K562 (cell line): ENCODE results near the gene HOXB3. TPM values are rescaled to one million over a fixed set of nuclear protein-coding genes. Genes with fewer than 3 reads are reported as not detected.

Experiments used
- ATAC-seq: fragments of 200-7000 bp; cut with Tn5 transposase; 3 replicates; pipeline ENCODE4 v1.9.1; 2020; ENCODE audit warnings: moderate library complexity
- BruUV-seq: library from RNA; stranded (reverse); fragments of 400-500 nt; replicated peaks from 2 replicates; lab custom pipeline; 2021; lab: Mats Ljungman, UMichigan
- CTCF ChIA-PET: fragments of 300-600 bp; formaldehyde crosslinking; extraction: SDS; loops from one replicate; lab custom pipeline; 2021; ENCODE audit warnings: low intra/inter-chr PET ratio; lab: Yijun Ruan, JAX
- POLR2A ChIA-PET: fragments of 300-600, 350-650 bp; sonication (Branson Sonifier 250); formaldehyde crosslinking; extraction: SDS; loops from one replicate; lab custom pipeline; 2021; ENCODE audit warnings: antibody characterized with exemption, inconsistent platforms; lab: Yijun Ruan, JAX
- DNase-seq, 4 experiments: peaks; one replicate each; pipeline versions ENCODE4 v3.0.0 to v3.0.0-alpha.2; 2011 to 2018; ENCODE audit warnings: low spot score in 3 of 4, mixed read lengths in 3 of 4; ENCODE audit errors: extremely low read depth in 1 of 4
- FAIRE-seq: peaks from 2 replicates; lab custom pipeline; 2011; peaks lifted over from hg19 to GRCh38; lab: Jason Lieb, UNC
- H2AFZ ChIP-seq: 2 replicates; pipeline ENCODE4 v1.6.0; 2011; ENCODE audit warnings: low read depth, low read length, control low read depth, inconsistent platforms
- H3K27ac ChIP-seq: fragments of 200-600 bp; 3 replicates; pipeline ENCODE4 v1.8.0; 2011; ENCODE audit warnings: low read depth, mild to moderate bottlenecking, control low read depth, inconsistent platforms, low read length, moderate library complexity, mixed read lengths; ENCODE audit errors: extremely low read depth
- H3K27me3 ChIP-seq, 2 experiments: fragments of 300-600 bp in 1 of 2; 2 replicates in 1 of 2; 3 replicates in 1 of 2; pipeline versions ENCODE4 v1.6.0 to v1.8.0; 2011; ENCODE audit warnings: inconsistent platforms in 2 of 2, low read length in 2 of 2, mild to moderate bottlenecking in 1 of 2, mixed read lengths in 1 of 2, moderate library complexity in 1 of 2; ENCODE audit not compliant: control insufficient read depth in 2 of 2, insufficient read depth in 2 of 2
- H3K36me3 ChIP-seq: fragments of 300-600 bp; 3 replicates; pipeline ENCODE4 v1.8.0; 2011; ENCODE audit warnings: mild to moderate bottlenecking, low read length, inconsistent platforms; ENCODE audit not compliant: control insufficient read depth, insufficient read depth
- H3K4me1 ChIP-seq, 2 experiments: fragments of 200-600 bp in 1 of 2; replicated peaks in 1 of 2; 2 replicates in 1 of 2; 3 replicates in 1 of 2; pipeline versions ENCODE4 v1.5.1 to v1.8.0; 2011; ENCODE audit warnings: inconsistent platforms in 2 of 2, low read length in 2 of 2, mild to moderate bottlenecking in 1 of 2, mixed read lengths in 1 of 2, moderate library complexity in 1 of 2; ENCODE audit not compliant: control insufficient read depth in 2 of 2, insufficient read depth in 2 of 2
- H3K4me2 ChIP-seq: 2 replicates; pipeline ENCODE4 v1.6.1; 2011; ENCODE audit warnings: low read length, control low read depth, inconsistent platforms, mixed read lengths; ENCODE audit not compliant: insufficient read depth
- H3K4me3 ChIP-seq: fragments of 200-600 bp; sonication (generic), shearing (Covaris generic); 2 replicates; pipeline ENCODE4 v1.5.1; 2016; ENCODE audit warnings: control low read depth, inconsistent platforms
- H3K79me2 ChIP-seq: fragments of 200-600 bp; 3 replicates; pipeline ENCODE4 v1.8.0; 2011; ENCODE audit warnings: low read length, inconsistent platforms; ENCODE audit not compliant: control insufficient read depth, insufficient read depth
- H3K9ac ChIP-seq, 2 experiments: 2 replicates each; pipeline versions ENCODE4 v1.6.0 to v1.6.1; 2011; ENCODE audit warnings: low read depth in 2 of 2, low read length in 2 of 2, control low read depth in 1 of 2, inconsistent platforms in 1 of 2, mild to moderate bottlenecking in 1 of 2, mixed read lengths in 1 of 2; ENCODE audit not compliant: insufficient read depth in 1 of 2
- H3K9me1 ChIP-seq: one replicate; pipeline ENCODE4 v1.6.0; 2011; ENCODE audit warnings: inconsistent platforms, mild to moderate bottlenecking, low read length, moderate library complexity; ENCODE audit not compliant: control insufficient read depth, insufficient read depth
- H3K9me3 ChIP-seq: replicated peaks from 2 replicates; pipeline ENCODE4 v1.5.1; 2011; ENCODE audit warnings: low read depth, low read length, inconsistent platforms; ENCODE audit not compliant: control insufficient read depth, insufficient read depth
- H4K20me1 ChIP-seq: replicated peaks from 2 replicates; pipeline ENCODE4 v1.6.1; 2011; ENCODE audit warnings: low read length, inconsistent platforms, mixed read lengths; ENCODE audit not compliant: control insufficient read depth, insufficient read depth
- FOXJ2 ChIP-seq: fragments of 200-800 bp; sonication (Bioruptor generic); IDR thresholded peaks from 2 replicates; pipeline ENCODE4 v1.6.1; 2016; ENCODE audit warnings: missing genetic modification characterization, missing compliant biosample characterization
- KDM4B ChIP-seq, 2 experiments: fragments of 450-650 bp in 1 of 2; sonication (generic) in 1 of 2; IDR thresholded peaks; 2 replicates each; pipeline ENCODE4 v1.6.1; 2016 to 2017; ENCODE audit warnings: borderline replicate concordance in 2 of 2, antibody characterized with exemption in 1 of 2, low read depth in 1 of 2, mild to moderate bottlenecking in 1 of 2
- MAZ ChIP-seq, 2 experiments: fragments of 450-650 bp in 1 of 2; sonication (generic) in 1 of 2; formaldehyde crosslinking; IDR thresholded peaks in 1 of 2; conservative IDR thresholded peaks in 1 of 2; 2 replicates each; pipeline versions ENCODE4 v1.4.0 to v1.5.0; 2020; ENCODE audit warnings: mild to moderate bottlenecking in 1 of 2, missing genetic modification reagents in 1 of 2
- NFIX ChIP-seq: fragments of 250-450 bp; sonication (Bioruptor Pico); IDR thresholded peaks from 2 replicates; pipeline ENCODE4 v1.4.0; 2020; ENCODE audit warnings: low read depth, mild to moderate bottlenecking, moderate library complexity
- PPARD ChIP-seq: fragments of 250-450 bp; sonication (Bioruptor Pico); IDR thresholded peaks from 2 replicates; pipeline ENCODE4 v1.8.0; 2022; ENCODE audit warnings: inconsistent platforms, mild to moderate bottlenecking, moderate library complexity
- RBFOX2 ChIP-seq: fragments of 200-400 bp; formaldehyde crosslinking; IDR thresholded peaks from 2 replicates; pipeline ENCODE4 v1.6.1; 2017; ENCODE audit warnings: low read depth, mild to moderate bottlenecking, low read length, moderate library complexity
- TARDBP ChIP-seq: fragments of 450-650 bp; IDR thresholded peaks from 2 replicates; pipeline ENCODE4 v1.6.1; 2016
- ZFX ChIP-seq: sonication (generic); formaldehyde crosslinking; IDR thresholded peaks from 2 replicates; pipeline ENCODE4 v1.8.0; 2022; ENCODE audit warnings: mild to moderate bottlenecking, missing genetic modification reagents, moderate library complexity
- ZNF644 ChIP-seq: fragments of 200-800 bp; sonication (Bioruptor generic); IDR thresholded peaks from 2 replicates; pipeline ENCODE4 v1.6.1; 2016; ENCODE audit warnings: low read depth, missing genetic modification characterization, missing compliant biosample characterization
- ZNF695 ChIP-seq: fragments of 450-650 bp; formaldehyde crosslinking; IDR thresholded peaks from 2 replicates; pipeline ENCODE4 v1.4.0; 2020; ENCODE audit warnings: mild to moderate bottlenecking, moderate library complexity
- WGBS: fragments of 100-300 bp; shearing (Covaris generic); methylation state at CpG from one replicate; pipeline ENCODE4 v1.1.6; 2016; ENCODE audit warnings: low coverage, mixed read lengths; ENCODE audit not compliant: insufficient coverage; ENCODE audit errors: missing lambda C conversion rate; 5-methylcytosine and 5-hydroxymethylcytosine counted together
- in situ Hi-C: fragments of 300-500 bp; cut with MboI; formaldehyde crosslinking; loops from 4 replicates; pipeline ENCODE4 v1.15.0; 2018; ENCODE audit warnings: inconsistent platforms, mixed read lengths
- intact Hi-C: fragments of 100-400 bp; cut with micrococcal nuclease; formaldehyde crosslinking; loops from 2 replicates; pipeline ENCODE4 v1.14.2; 2022
- polyA plus RNA-seq, 8 experiments: library from polyadenylated mRNA; depleted of rRNA in 4 of 8; stranded (reverse) in 5 of 8; unstranded in 3 of 8; fragments of >200 nt; fragmentation: Nextera tagmentation in 2 of 8; fragmentation: Illumina TruSeq in 1 of 8; extraction: Ambion mirVana in 2 of 8; extraction: Trizol in 1 of 8; gene quantifications; 2 replicates each; pipeline versions ENCODE4 v1.2.1 to v1.2.3, GENCODE V29; 2011 to 2014; ENCODE audit warnings: inconsistent platforms in 1 of 8, missing spikeins in 1 of 8
- total RNA-seq, 7 experiments: library from RNA; depleted of rRNA in 6 of 7; stranded (reverse); fragments of >200 nt in 6 of 7; fragmentation: Illumina TruSeq in 2 of 7; extraction: Trizol in 2 of 7; gene quantifications; 2 replicates each; pipeline versions ENCODE4 v1.2.1 to v1.2.3, GENCODE V29; 2011 to 2021; ENCODE audit warnings: low replicate concordance in 1 of 7
- TF ChIP-seq, protein P1 (sequence below): fragments of 250-450 bp; sonication (Bioruptor Pico); IDR thresholded peaks from 2 replicates; pipeline ENCODE4 v1.8.0; 2022; ENCODE audit warnings: inconsistent platforms
- TF ChIP-seq, protein P2 (sequence below): sonication (generic); formaldehyde crosslinking; IDR thresholded peaks from 2 replicates; pipeline ENCODE4 v1.8.0; 2022; ENCODE audit warnings: missing genetic modification reagents, mild to moderate bottlenecking, moderate library complexity, borderline replicate concordance
- TF ChIP-seq, protein P3 (sequence below), 2 experiments: IDR thresholded peaks; 2 replicates each; pipeline ENCODE4 v1.6.1; 2012; ENCODE audit warnings: improper control_type of control experiment in 2 of 2, low read depth in 2 of 2, low read length in 2 of 2, borderline replicate concordance in 1 of 2
- TF ChIP-seq, protein P4 (sequence below): sonication (generic); formaldehyde crosslinking; IDR thresholded peaks from 2 replicates; pipeline ENCODE4 v1.8.1; 2023; ENCODE audit warnings: mild to moderate bottlenecking, missing genetic modification reagents

Gene HOXB3
- total and polyA plus RNA-seq, 9 of the 15 experiments (the other 6 are each of a cell fraction or from before 2014, with no cell fraction given) = 2.4 to 41.3 (median 20.2) TPM

DNA sequence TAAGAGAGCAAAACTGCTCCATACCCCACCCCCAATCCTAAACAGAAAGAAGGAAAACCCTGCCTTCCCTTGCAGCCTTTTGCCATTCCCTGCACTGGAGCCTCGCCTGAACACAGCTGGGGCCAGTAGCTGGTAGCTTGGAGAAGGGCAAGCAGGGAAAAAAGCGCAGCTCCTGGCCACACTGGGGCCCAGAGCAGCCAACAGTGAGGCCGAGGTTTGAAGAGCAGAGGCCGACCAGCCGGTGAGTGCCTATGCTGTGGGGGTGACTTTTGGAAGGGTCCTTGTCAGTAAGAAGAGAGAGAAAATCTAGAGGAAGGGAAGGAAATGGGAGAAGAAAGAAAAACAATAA, 39.3 kb upstream of the HOXB3 start:
- peaks cover 7% of the 10 kb centered on the region; the same call in 1 of the 2 replicates for H4K20me1 ChIP-seq
- 4% methylated on average over 5 of the region's 5 CpGs for WGBS
- peak overlapping the region; percentile 91 to 95 for H3K9ac ChIP-seq
- CTCF ChIA-PET = interaction anchor here (0.6 kb wide), 1 partner anchor 680 kb away, joined by 3 read pairs; no protein-coding TSS in a partner anchor
- no peaks in the 10 kb centered on the region for H3K27me3 ChIP-seq
- H3K79me2 ChIP-seq = peaks cover 69% of the 10 kb centered on the region
- intact Hi-C loops = loop anchor here (5.0 kb wide), 1 partner anchor 368 kb away; the partner anchor contains the start of gene IGF2BP1
- DNase-seq (no peak), FAIRE-seq (no peak), ATAC-seq (no peak)
- H3K4me1 ChIP-seq = peaks cover 31 to 73% of the 10 kb centered on the region in 2 experiments
- no TSS peak for BruUV-seq
- peak overlapping the region; percentile 97 for H3K27ac ChIP-seq
- 0 out of 2 replicates have a peak overlapping the region, but pooled peaks have one; percentile 73 for H2AFZ ChIP-seq
- H3K9me3 ChIP-seq = no peaks in the 10 kb centered on the region
- peak overlapping the region; percentile 99 for H3K4me2 ChIP-seq
- POLR2A ChIA-PET = interaction anchor here (0.6 to 2.4 kb wide), 5 partner anchors 8 to 39 kb away, joined by 3 to 14 read pairs (median 5); no protein-coding TSS in a partner anchor
- no peaks in the 10 kb centered on the region for H3K9me1 ChIP-seq
- H3K36me3 ChIP-seq = peaks cover 6% of the 10 kb centered on the region; the same call in 1 of the 3 replicates
- peak overlapping the region; percentile 97 for H3K4me3 ChIP-seq
- in situ Hi-C loops = loop anchor here (10.0 kb wide), 1 partner anchor 595 kb away; the partner anchor contains the start of gene COPZ2
- TF ChIP-seq ZFX (CRISPR knock-in tag) = peak; percentile 47; the same call in 1 of the 2 replicates
- TF ChIP-seq, protein P1, sequence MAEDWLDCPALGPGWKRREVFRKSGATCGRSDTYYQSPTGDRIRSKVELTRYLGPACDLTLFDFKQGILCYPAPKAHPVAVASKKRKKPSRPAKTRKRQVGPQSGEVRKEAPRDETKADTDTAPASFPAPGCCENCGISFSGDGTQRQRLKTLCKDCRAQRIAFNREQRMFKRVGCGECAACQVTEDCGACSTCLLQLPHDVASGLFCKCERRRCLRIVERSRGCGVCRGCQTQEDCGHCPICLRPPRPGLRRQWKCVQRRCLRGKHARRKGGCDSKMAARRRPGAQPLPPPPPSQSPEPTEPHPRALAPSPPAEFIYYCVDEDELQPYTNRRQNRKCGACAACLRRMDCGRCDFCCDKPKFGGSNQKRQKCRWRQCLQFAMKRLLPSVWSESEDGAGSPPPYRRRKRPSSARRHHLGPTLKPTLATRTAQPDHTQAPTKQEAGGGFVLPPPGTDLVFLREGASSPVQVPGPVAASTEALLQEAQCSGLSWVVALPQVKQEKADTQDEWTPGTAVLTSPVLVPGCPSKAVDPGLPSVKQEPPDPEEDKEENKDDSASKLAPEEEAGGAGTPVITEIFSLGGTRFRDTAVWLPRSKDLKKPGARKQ (CRISPR knock-in tag) = no peak
- TF ChIP-seq, protein P2, sequence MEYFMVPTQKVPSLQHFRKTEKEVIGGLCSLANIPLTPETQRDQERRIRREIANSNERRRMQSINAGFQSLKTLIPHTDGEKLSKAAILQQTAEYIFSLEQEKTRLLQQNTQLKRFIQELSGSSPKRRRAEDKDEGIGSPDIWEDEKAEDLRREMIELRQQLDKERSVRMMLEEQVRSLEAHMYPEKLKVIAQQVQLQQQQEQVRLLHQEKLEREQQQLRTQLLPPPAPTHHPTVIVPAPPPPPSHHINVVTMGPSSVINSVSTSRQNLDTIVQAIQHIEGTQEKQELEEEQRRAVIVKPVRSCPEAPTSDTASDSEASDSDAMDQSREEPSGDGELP (CRISPR knock-in tag) = peak; percentile 49; the same call in 1 of the 2 replicates
- TF ChIP-seq, protein P3, sequence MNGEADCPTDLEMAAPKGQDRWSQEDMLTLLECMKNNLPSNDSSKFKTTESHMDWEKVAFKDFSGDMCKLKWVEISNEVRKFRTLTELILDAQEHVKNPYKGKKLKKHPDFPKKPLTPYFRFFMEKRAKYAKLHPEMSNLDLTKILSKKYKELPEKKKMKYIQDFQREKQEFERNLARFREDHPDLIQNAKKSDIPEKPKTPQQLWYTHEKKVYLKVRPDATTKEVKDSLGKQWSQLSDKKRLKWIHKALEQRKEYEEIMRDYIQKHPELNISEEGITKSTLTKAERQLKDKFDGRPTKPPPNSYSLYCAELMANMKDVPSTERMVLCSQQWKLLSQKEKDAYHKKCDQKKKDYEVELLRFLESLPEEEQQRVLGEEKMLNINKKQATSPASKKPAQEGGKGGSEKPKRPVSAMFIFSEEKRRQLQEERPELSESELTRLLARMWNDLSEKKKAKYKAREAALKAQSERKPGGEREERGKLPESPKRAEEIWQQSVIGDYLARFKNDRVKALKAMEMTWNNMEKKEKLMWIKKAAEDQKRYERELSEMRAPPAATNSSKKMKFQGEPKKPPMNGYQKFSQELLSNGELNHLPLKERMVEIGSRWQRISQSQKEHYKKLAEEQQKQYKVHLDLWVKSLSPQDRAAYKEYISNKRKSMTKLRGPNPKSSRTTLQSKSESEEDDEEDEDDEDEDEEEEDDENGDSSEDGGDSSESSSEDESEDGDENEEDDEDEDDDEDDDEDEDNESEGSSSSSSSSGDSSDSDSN (IDR thresholded peaks at IDR 0.05; ENCODE audit: borderline replicate concordance in 1 of 2, low read depth in 2 of 2, low read length in 2 of 2) = peak in 1 of 2 experiments; percentile 49; a peak in 2 of 4 replicates
- TF ChIP-seq ZNF695 (CRISPR knock-in tag) = no peak
- no peak for TF ChIP-seq TARDBP
- no peak for TF ChIP-seq PPARD (CRISPR knock-in tag)
- TF ChIP-seq, protein P4, sequence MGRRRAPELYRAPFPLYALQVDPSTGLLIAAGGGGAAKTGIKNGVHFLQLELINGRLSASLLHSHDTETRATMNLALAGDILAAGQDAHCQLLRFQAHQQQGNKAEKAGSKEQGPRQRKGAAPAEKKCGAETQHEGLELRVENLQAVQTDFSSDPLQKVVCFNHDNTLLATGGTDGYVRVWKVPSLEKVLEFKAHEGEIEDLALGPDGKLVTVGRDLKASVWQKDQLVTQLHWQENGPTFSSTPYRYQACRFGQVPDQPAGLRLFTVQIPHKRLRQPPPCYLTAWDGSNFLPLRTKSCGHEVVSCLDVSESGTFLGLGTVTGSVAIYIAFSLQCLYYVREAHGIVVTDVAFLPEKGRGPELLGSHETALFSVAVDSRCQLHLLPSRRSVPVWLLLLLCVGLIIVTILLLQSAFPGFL = no peak
- TF ChIP-seq MAZ (CRISPR knock-in tag; conservative IDR thresholded peaks at IDR 0.05 in 1 of 2, IDR thresholded peaks at IDR 0.05 in 1 of 2) = peak; percentile 14 to 56; a peak in 1 of 4 replicates
- TF ChIP-seq FOXJ2 (tag) = no peak
- TF ChIP-seq KDM4B (IDR thresholded peaks at IDR 0.05; ENCODE audit: borderline replicate concordance in 2 of 2, low read depth in 1 of 2) = no peak
- TF ChIP-seq RBFOX2 = 0 out of 2 replicates have a peak, but pooled peaks have one; percentile 29
- no peak for TF ChIP-seq NFIX (CRISPR knock-in tag)
- TF ChIP-seq ZNF644 = 0 out of 2 replicates have a peak, but pooled peaks have one; percentile 35
